PC-3 (cell line): ENCODE results near the gene IPCEF1. TPM values are rescaled to one million over a fixed set of nuclear protein-coding genes. Genes with fewer than 3 reads are reported as not detected.

ENCODE experiments used
- ATAC-seq: fragments of 200-7000 bp; cut with Tn5 transposase; 2 replicates; pipeline ENCODE4 v1.9.1; 2020; ENCODE audit warnings: mild to moderate bottlenecking, moderate library complexity
- BruUV-seq: library from RNA; stranded (reverse); fragments of 400-500 nt; replicated peaks from 2 replicates; lab custom pipeline; 2021; lab: Mats Ljungman, UMichigan
- CTCF ChIA-PET: fragments of 300-600 bp; sonication (Branson Sonifier 250); formaldehyde crosslinking; loops from one replicate; lab custom pipeline; 2022; ENCODE audit warnings: antibody characterized with exemption; lab: Charles Lee
- POLR2A ChIA-PET: fragments of 300-600 bp; sonication (Branson Sonifier 250); formaldehyde crosslinking; loops from one replicate; lab custom pipeline; 2022; ENCODE audit warnings: antibody characterized with exemption; ENCODE audit not compliant: unreplicated experiment; lab: Charles Lee
- DNase-seq: peaks from one replicate; pipeline ENCODE4 v3.0.0-alpha.2; 2015
- H2AFZ ChIP-seq: fragments of 300-600 bp; sonication (generic); 2 replicates; pipeline ENCODE4 v1.6.0; 2016; ENCODE audit warnings: antibody characterized with exemption, low read length
- H3F3A ChIP-seq: fragments of 300-600 bp; sonication (generic); one replicate; pipeline ENCODE4 v1.6.0; 2017; ENCODE audit warnings: antibody characterized with exemption, low read length, control low read depth, mild to moderate bottlenecking; ENCODE audit not compliant: unreplicated experiment
- H3K27ac ChIP-seq: fragments of 300-600 bp; sonication (generic); 2 replicates; pipeline ENCODE4 v1.5.1; 2016; ENCODE audit warnings: mild to moderate bottlenecking, low read length
- H3K27me3 ChIP-seq: fragments of 300-600 bp; sonication (generic); 2 replicates; pipeline ENCODE4 v1.6.1; 2016; ENCODE audit warnings: low read length, mixed read lengths
- H3K36me3 ChIP-seq: fragments of 300-600 bp; sonication (generic); 2 replicates; pipeline ENCODE4 v1.6.1; 2016; ENCODE audit warnings: low read depth, mixed run types, low read length, mixed read lengths
- H3K4me1 ChIP-seq: fragments of 300-600 bp; sonication (generic); 2 replicates; pipeline ENCODE4 v1.5.1; 2016; ENCODE audit warnings: low read length; ENCODE audit not compliant: insufficient read depth
- H3K4me2 ChIP-seq: fragments of 300-600 bp; sonication (generic); 2 replicates; pipeline ENCODE4 v1.6.0; 2016; ENCODE audit warnings: low read length
- H3K4me3 ChIP-seq: fragments of 300-600 bp; sonication (generic); 2 replicates; pipeline ENCODE4 v1.5.1; 2016; ENCODE audit warnings: mild to moderate bottlenecking, low read length, mixed read lengths
- H3K79me2 ChIP-seq: fragments of 300-600 bp; sonication (generic); 2 replicates; pipeline ENCODE4 v1.6.1; 2017; ENCODE audit warnings: low read length, mixed read lengths
- H3K9ac ChIP-seq: fragments of 300-600 bp; sonication (generic); 2 replicates; pipeline ENCODE4 v1.6.0; 2016; ENCODE audit warnings: mild to moderate bottlenecking, low read length
- H3K9me2 ChIP-seq: fragments of 300-600 bp; sonication (generic); replicated peaks from 2 replicates; pipeline ENCODE4 v1.6.1; 2016; ENCODE audit warnings: mixed run types, low read length, mixed read lengths
- H3K9me3 ChIP-seq: fragments of 300-600 bp; sonication (generic); 2 replicates; pipeline ENCODE4 v1.6.1; 2016; ENCODE audit warnings: low read length, mixed read lengths
- H4K20me1 ChIP-seq: fragments of 300-600 bp; sonication (generic); 2 replicates; pipeline ENCODE4 v1.6.1; 2016; ENCODE audit warnings: low read length, mixed read lengths
- CTCF ChIP-seq: fragments of 300-600 bp; sonication (generic); conservative IDR thresholded peaks from 2 replicates; pipeline ENCODE4 v1.5.1; 2017; ENCODE audit warnings: antibody characterized with exemption, low read depth, mild to moderate bottlenecking, low read length
- EZH2 ChIP-seq: fragments of 300-600 bp; sonication (generic); IDR thresholded peaks from one replicate; pipeline ENCODE4 v1.6.1; 2017; ENCODE audit warnings: antibody characterized with exemption, mild to moderate bottlenecking, low read length; ENCODE audit not compliant: unreplicated experiment
- EZH2phosphoT487 ChIP-seq: fragments of 300-600 bp; sonication (generic); IDR thresholded peaks from 2 replicates; pipeline ENCODE4 v1.6.1; 2018; ENCODE audit warnings: mild to moderate bottlenecking, antibody characterized with exemption, low read length, borderline replicate concordance
- intact Hi-C: fragments of 100-400 bp; cut with micrococcal nuclease; formaldehyde crosslinking; loops from 2 replicates; pipeline ENCODE4 v1.9.0; 2023
- total RNA-seq: library from RNA; depleted of rRNA; stranded (reverse); fragments of >200 nt; gene quantifications from 2 replicates; pipeline ENCODE4 v1.2.3, GENCODE V29; 2014

The IPCEF1 gene
- total RNA-seq, 1 experiment from 2014 or later = 0.29 TPM

- Histone ChIP-seq H3F3A (no peaks in the 10 kb centered on the region), H2AFZ (no peak overlapping the region), H3K9ac (no peak overlapping the region), H3K36me3 (no peaks in the 10 kb centered on the region), H3K9me2 (no peaks in the 10 kb centered on the region), H3K9me3 (no peaks in the 10 kb centered on the region), H4K20me1 (no peaks in the 10 kb centered on the region), H3K79me2 (no peaks in the 10 kb centered on the region), H3K4me2 (peak overlapping the region; percentile 31; the same call in 1 of the 2 replicates), H3K4me1 (peaks cover 22% of the 10 kb centered on the region; the same call in 1 of the 2 replicates), H3K27ac (peak overlapping the region; percentile 29; the same call in 1 of the 2 replicates), H3K27me3 (peaks cover 16% of the 10 kb centered on the region), H3K4me3 (no peak overlapping the region)
- ChIA-PET POLR2A (no interaction called here), CTCF (no interaction called here)
- intact Hi-C loops = no loop called here
- ATAC-seq = peak; percentile 81
- TF ChIP-seq CTCF = no peak
- no peak for TF ChIP-seq EZH2phosphoT487
- no peak for TF ChIP-seq EZH2
- DNase-seq = peak; percentile 80
- no TSS peak for BruUV-seq
Observed at GRCh38 chr6:154112181-154112809, 244.3 kb downstream of the IPCEF1 start.

GRCh38 chr6:154111025-154111424, 245.6 kb downstream of the IPCEF1 start:
- BruUV-seq = no TSS peak
- no peaks in the 10 kb centered on the region for H3F3A ChIP-seq
- CTCF ChIA-PET = no interaction called here

More at GRCh38 chr6:154111025-154111424, 245.6 kb downstream of the IPCEF1 start:
- DNase-seq = peak; percentile 51
- H3K36me3 ChIP-seq = no peaks in the 10 kb centered on the region
- H4K20me1 ChIP-seq = no peaks in the 10 kb centered on the region
- no peak overlapping the region for H3K4me2 ChIP-seq
- intact Hi-C loops = no loop called here
- no peaks in the 10 kb centered on the region for H3K9me3 ChIP-seq
- no peaks in the 10 kb centered on the region for H3K79me2 ChIP-seq
- H3K27ac ChIP-seq = no peak overlapping the region
- TF ChIP-seq EZH2phosphoT487 = no peak
- TF ChIP-seq EZH2 = no peak
- no peak for TF ChIP-seq CTCF
- H2AFZ ChIP-seq = no peak overlapping the region
- ATAC-seq = no peak
- peaks cover 23% of the 10 kb centered on the region for H3K27me3 ChIP-seq
- H3K4me3 ChIP-seq = no peak overlapping the region
- POLR2A ChIA-PET = no interaction called here
- no peak overlapping the region for H3K9ac ChIP-seq
- peaks cover 22% of the 10 kb centered on the region; the same call in 1 of the 2 replicates for H3K4me1 ChIP-seq
- no peaks in the 10 kb centered on the region for H3K9me2 ChIP-seq
